ENCODE results near the gene JAZF1. TPM values are rescaled to one million over a fixed set of nuclear protein-coding genes. Genes with fewer than 3 reads are reported as not detected.

Gene JAZF1
- total RNA-seq, 1 experiment from 2014 or later = 0.90 TPM

DNA sequence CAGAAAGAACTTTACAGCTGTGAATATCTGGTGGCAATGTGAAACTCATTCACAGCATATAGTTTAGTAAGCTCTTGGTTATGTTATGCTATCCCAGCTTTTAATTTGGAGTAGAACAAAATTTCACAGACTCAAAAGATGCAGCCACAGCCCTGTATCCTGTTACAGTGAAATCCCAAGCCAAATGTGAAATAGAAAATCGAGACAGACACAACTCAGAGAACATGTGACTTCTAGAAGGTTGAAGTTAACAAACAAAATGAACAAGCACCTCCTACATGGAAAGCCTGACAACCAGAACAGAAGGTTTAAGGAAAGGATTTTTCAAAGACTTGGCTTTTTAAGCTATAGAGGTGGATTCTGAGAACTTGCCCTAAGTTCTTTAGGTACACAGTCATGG is 39.6 kb downstream of the JAZF1 start:
- Histone ChIP-seq H3K79me2 (ENCODE audit: low read depth) (no peaks in the 10 kb centered on the region), H3F3A (ENCODE audit: insufficient read depth, low read depth) (no peaks in the 10 kb centered on the region), H3K27ac (no peak overlapping the region), H3K4me2 (no peak overlapping the region), H3K4me3 (no peak overlapping the region), H4K20me1 (ENCODE audit: insufficient read depth) (no peaks in the 10 kb centered on the region), H3K27me3 (ENCODE audit: insufficient read depth, low read depth) (no peaks in the 10 kb centered on the region), H2AFZ (no peak overlapping the region), H3K4me1 (replicated peaks; ENCODE audit: insufficient read depth) (no peaks in the 10 kb centered on the region), H3K9me3 (ENCODE audit: insufficient read depth, low read depth) (no peaks in the 10 kb centered on the region), H3K9me2 (ENCODE audit: insufficient read depth) (no peaks in the 10 kb centered on the region), H3K36me3 (ENCODE audit: low read depth) (no peaks in the 10 kb centered on the region)
- CTCF ChIA-PET = no interaction called here
- no TSS peak for BruUV-seq (replicated peaks)
- POLR2A ChIA-PET (ENCODE audit: unreplicated experiment) = no interaction called here
- TF ChIP-seq, protein P1, sequence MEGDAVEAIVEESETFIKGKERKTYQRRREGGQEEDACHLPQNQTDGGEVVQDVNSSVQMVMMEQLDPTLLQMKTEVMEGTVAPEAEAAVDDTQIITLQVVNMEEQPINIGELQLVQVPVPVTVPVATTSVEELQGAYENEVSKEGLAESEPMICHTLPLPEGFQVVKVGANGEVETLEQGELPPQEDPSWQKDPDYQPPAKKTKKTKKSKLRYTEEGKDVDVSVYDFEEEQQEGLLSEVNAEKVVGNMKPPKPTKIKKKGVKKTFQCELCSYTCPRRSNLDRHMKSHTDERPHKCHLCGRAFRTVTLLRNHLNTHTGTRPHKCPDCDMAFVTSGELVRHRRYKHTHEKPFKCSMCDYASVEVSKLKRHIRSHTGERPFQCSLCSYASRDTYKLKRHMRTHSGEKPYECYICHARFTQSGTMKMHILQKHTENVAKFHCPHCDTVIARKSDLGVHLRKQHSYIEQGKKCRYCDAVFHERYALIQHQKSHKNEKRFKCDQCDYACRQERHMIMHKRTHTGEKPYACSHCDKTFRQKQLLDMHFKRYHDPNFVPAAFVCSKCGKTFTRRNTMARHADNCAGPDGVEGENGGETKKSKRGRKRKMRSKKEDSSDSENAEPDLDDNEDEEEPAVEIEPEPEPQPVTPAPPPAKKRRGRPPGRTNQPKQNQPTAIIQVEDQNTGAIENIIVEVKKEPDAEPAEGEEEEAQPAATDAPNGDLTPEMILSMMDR (conservative IDR thresholded peaks at IDR 0.05) = no peak
- no peak for TF ChIP-seq EZH2 (IDR thresholded peaks at IDR 0.05; ENCODE audit: low read depth)
- intact Hi-C loops (cut with micrococcal nuclease; ENCODE audit: unreplicated experiment) = no loop called here
- no peak for DNase-seq

DNA sequence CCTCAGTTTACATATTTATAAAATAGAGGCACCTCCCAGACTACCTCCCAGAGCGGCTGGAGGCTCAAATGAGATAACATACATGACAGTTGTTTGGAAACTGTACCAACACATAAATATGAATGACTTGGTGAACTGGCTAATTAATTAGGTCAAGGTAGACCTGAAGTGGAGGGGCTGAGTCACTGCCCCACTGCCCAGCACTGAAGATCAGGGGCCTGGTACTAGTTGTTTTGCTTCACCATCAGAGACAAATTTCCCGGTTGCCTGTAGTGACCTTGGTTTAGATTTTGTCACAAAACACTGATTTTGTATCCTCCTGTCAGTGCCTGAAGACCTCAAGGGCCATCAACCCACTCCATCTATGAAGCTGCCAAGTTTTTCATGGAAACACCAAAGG is 41.8 kb downstream of the JAZF1 start:
- H4K20me1 ChIP-seq (ENCODE audit: insufficient read depth) = no peaks in the 10 kb centered on the region
- no peak overlapping the region for H3K4me2 ChIP-seq
- no peaks in the 10 kb centered on the region for H3K9me3 ChIP-seq (ENCODE audit: insufficient read depth, low read depth)
- TF ChIP-seq, protein P1 (conservative IDR thresholded peaks at IDR 0.05) = no peak
- no peak for TF ChIP-seq EZH2 (IDR thresholded peaks at IDR 0.05; ENCODE audit: low read depth)
- peaks cover 3% of the 10 kb centered on the region; the same call in 1 of the 2 replicates for H3K9me2 ChIP-seq (ENCODE audit: insufficient read depth)
- H3K27me3 ChIP-seq (ENCODE audit: insufficient read depth, low read depth) = no peaks in the 10 kb centered on the region
- POLR2A ChIA-PET (ENCODE audit: unreplicated experiment) = no interaction called here
- no TSS peak for BruUV-seq (replicated peaks)
- DNase-seq = no peak
- no peak overlapping the region for H2AFZ ChIP-seq
- H3K27ac ChIP-seq = no peak overlapping the region
- intact Hi-C loops (cut with micrococcal nuclease; ENCODE audit: unreplicated experiment) = no loop called here
- no peaks in the 10 kb centered on the region for H3K36me3 ChIP-seq (ENCODE audit: low read depth)
- no peaks in the 10 kb centered on the region for H3F3A ChIP-seq (ENCODE audit: insufficient read depth, low read depth)
- H3K79me2 ChIP-seq (ENCODE audit: low read depth) = no peaks in the 10 kb centered on the region
- H3K4me1 ChIP-seq (replicated peaks; ENCODE audit: insufficient read depth) = no peaks in the 10 kb centered on the region
- no peak overlapping the region for H3K4me3 ChIP-seq
- CTCF ChIA-PET = no interaction called here

DNA sequence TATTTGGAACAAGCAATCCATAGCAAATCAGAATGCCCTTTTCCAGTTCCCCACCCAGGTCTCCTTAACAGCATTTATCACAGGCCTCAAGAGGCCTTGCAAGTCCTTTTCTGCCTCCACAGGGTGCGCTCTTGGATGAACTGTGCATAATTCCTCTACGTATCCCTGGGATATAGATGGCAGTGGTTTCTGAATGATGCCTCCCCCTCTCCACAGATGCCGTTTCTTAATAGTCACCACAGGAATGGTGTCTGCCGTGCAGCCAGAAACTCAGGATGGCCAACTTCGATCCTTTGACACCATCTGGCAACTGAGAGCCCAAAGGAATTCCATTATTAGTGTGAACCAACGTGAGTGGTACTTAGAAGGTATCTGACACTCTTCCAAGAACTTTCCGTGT is 43.1 kb downstream of the JAZF1 start:
- BruUV-seq (replicated peaks) = no TSS peak
- H3K9me3 ChIP-seq (ENCODE audit: insufficient read depth, low read depth) = no peaks in the 10 kb centered on the region
- H3K9me2 ChIP-seq (ENCODE audit: insufficient read depth) = peaks cover 5% of the 10 kb centered on the region; the same call in 1 of the 2 replicates
- no peak overlapping the region for H3K27ac ChIP-seq
- POLR2A ChIA-PET (ENCODE audit: unreplicated experiment) = no interaction called here
- H3K27me3 ChIP-seq (ENCODE audit: insufficient read depth, low read depth) = no peaks in the 10 kb centered on the region
- no peaks in the 10 kb centered on the region for H3F3A ChIP-seq (ENCODE audit: insufficient read depth, low read depth)
- H3K4me3 ChIP-seq = no peak overlapping the region
- H4K20me1 ChIP-seq (ENCODE audit: insufficient read depth) = no peaks in the 10 kb centered on the region
- CTCF ChIA-PET = no interaction called here
- no peaks in the 10 kb centered on the region for H3K4me1 ChIP-seq (replicated peaks; ENCODE audit: insufficient read depth)
- H3K36me3 ChIP-seq (ENCODE audit: low read depth) = no peaks in the 10 kb centered on the region
- H2AFZ ChIP-seq = no peak overlapping the region
- TF ChIP-seq, protein P1 (conservative IDR thresholded peaks at IDR 0.05) = no peak
- TF ChIP-seq EZH2 (IDR thresholded peaks at IDR 0.05; ENCODE audit: low read depth) = no peak
- DNase-seq = no peak
- H3K4me2 ChIP-seq = no peak overlapping the region
- intact Hi-C loops (cut with micrococcal nuclease; ENCODE audit: unreplicated experiment) = no loop called here
- H3K79me2 ChIP-seq (ENCODE audit: low read depth) = no peaks in the 10 kb centered on the region

Data from PC-9 (cell line).